Activated gamma-delta T cell treated with anti-CD3 and anti-CD28 coated beads, Interleukin-2, amount 50 U/mL, for 16 hours (primary cell): ENCODE data around the gene MOGAT1.
"Not testable (repeated sequence)": the region's sequence is repeated elsewhere in the genome, so short reads cannot be mapped to it uniquely, and the experiment has no call there.

ENCODE experiments used
- DNase-seq: peaks from one replicate; pipeline ENCODE4 v3.0.0-alpha.2; 2020; ENCODE audit warnings: low read depth

Gene MOGAT1

GRCh38 chr2:222710736-222711135, 39.3 kb downstream of the MOGAT1 start:
- no peak for DNase-seq

DNA sequence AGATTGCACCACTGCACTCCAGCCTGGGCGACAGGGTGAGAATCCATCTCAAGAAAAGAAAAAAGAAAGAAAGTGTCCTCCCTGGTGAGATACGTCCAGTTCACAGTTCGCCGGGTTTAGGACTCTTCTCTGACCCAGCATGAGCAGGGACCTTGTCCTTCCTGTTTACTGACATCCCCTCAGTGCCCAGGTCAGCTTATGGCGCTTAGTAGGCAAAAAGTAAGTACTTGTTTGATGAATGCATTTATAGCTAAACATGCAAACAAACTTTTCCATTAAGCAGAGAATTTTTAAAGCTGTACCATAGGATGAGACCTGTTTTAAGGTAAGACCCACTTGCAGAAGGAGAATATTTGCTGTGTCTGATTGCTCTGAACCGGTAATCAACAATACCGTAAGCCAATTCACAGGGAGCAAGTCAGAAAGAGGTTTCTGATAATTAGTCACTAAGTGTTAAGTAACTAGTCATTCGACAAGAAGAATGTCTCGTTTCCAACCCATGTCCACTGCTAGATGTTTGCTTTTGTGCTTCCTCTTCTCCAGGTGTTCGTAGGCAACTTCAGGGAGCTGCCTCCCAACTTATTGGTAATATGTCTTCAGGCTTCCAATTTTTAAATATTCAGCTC, 40.0 kb downstream of the MOGAT1 start:
- no peak for DNase-seq

DNA sequence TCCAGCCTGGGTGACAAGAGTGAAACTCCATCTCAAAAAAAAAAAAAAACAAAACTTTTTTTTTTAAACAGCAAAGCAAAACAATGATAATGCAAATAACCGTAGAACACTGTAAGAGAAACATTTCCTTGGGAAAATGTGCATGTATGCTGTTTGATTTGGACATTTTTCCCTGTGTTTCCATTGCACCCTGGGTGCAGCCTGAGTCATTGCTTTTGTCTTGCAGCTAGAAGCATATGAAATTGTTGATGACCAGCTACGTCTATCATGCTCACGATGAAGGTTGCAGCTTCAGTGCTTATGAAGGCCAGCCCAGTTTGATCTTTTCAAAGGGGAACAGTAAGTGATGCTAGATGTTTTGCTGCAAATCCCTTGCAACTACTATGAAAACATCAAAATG, 41.5 kb downstream of the MOGAT1 start:
- DNase-seq, result no peak

DNA sequence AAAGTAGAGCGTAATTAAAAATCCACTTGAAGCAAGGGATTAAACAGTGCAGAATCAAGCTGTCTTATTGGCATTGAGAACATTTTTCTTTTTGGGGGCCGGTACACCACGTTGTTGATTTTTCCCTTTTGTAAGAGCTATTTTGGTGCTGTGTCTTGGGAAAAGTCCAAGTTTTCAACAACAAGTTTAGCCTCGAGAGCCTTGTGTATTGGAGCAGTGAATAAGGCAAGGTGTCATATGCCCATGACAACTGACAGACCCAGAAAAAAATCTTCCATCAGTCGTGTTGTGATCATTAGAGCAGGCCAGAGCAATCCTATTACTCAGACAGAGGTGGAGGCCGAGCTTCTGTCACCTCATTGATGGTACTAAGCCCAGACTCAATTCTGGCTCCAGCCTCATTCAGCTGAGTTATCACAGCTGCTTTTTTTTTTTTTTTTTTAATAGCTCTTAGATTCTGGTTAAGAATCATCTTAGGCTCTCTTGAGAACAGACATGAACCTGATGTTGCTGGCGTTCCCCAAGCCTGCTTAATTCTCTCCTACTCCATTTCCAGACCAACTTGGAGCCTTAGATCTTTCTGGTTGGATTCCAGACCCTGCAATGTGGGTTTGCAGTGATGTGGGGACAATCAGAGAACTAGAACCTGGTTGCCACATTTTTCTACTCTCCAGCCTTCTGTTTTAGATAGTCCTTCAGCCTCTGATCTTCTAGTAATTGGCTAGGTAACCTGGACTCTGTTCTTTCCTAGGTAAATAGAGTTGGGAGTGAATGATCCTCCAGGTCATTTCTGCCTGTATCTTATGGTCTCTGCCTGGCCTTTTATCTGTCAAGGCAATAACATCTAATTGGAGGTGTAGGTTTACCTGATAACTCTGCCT, 43.1 kb downstream of the MOGAT1 start:
- DNase-seq, result no peak

DNA sequence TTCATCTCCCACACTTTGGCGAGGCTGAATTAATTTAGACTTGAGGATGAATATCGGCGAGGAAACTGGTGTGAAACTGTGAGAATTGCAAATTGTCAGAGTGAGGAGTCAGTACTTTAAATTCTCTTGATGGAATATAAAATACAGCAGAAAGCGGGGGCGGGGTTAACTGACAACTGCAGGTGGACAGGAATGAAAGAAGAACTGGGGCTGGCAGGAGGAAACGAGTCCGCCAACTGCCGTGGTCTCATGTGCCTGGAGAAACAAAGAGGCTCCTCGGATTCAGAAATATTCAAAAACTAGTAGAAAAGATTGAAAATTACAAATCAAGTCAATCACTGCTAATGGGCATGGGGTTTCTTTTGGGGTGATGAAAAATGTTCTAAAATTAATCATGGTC, 44.3 kb downstream of the MOGAT1 start:
- DNase-seq, result no peak

DNA sequence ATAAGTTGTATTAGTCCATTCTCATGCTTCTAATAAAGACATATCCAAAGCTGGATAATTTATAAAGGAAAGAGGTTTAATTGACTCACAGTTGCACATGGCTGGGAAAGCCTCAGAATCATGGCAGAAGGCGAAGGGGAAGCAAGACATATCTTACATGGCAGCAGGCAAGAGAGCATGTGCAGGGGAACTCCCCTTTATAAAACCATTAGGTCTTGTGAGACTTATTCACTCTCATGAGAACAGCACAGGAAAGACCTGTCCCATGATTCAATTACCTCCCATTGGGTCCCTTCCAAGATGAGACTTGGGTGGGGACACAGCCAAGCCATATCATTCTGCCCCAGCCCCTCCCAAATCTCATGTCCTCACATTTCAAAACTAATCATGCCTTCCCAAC, 48.3 kb downstream of the MOGAT1 start:
- not testable (repeated sequence) for DNase-seq

DNA sequence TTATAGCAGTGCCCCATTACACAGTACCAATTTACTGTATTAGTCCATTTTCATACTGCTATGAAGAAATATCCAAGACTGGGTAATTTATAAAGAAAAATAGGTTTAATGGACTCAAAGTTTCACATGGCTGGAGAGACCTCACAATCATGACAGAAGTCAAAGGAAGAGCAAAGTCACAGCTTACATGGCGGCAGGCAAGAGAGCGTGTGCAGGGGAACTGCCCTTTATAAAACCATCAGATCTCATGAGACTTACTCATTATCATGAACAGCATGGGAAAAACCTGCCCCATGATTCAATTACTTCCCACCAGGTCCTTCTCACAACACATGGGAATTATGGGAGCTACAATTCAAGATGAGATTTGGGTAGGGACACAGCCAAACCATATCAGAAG, 50.1 kb downstream of the MOGAT1 start:
- DNase-seq, result not testable (repeated sequence)

DNA sequence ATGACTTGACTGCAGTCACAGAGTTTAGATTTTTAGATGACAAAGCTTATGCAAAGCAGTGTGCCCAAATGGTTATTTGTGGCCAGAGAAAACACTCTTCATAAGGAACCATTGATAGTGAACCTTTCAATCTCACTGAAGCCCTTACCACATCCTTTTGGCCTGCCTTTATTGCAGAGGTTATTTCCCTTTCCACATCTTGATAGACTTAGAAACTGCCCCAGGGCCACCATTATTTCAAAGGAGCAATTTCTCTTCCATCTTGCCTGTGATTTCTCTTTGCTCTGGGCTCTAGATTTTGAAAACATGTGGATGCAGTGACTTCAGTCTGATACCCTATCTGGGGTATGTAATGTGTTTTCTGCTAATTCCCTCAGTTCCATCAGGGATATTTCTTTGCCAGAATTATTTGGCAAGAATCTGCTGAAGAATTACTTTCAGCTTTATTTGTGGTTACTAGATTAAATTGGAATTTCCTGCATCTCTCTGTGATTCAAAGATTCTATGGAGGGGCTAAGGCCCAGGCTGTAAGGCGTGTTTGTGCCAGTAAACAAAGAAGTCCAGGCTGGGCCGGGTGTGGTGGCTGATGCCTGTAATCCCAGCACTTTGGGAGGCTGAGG, 51.0 kb downstream of the MOGAT1 start:
- DNase-seq, result no peak

- no peak for DNase-seq
These were observed 52.8 kb downstream of the MOGAT1 start for GRCh38 chr2:222724208-222724607.

DNA sequence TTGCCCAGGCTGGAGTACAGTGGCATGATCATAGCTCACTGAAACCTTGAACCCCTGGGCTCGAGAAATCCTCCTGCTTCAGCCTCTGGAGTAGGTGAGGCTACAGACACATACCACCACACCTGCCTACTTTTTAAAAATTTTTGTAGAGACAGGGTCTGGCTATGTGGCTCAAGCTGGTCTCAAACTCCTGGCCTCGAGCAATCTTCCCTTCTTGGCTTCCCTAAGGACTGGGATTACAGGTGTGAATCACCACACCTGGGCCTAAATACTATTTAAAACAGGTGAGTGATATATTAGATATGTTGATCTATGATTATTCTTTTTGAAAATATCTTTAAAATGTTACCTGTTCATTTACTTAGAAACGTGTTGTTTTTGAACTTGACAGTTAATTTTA, 57.2 kb downstream of the MOGAT1 start:
- DNase-seq, result no peak

DNA sequence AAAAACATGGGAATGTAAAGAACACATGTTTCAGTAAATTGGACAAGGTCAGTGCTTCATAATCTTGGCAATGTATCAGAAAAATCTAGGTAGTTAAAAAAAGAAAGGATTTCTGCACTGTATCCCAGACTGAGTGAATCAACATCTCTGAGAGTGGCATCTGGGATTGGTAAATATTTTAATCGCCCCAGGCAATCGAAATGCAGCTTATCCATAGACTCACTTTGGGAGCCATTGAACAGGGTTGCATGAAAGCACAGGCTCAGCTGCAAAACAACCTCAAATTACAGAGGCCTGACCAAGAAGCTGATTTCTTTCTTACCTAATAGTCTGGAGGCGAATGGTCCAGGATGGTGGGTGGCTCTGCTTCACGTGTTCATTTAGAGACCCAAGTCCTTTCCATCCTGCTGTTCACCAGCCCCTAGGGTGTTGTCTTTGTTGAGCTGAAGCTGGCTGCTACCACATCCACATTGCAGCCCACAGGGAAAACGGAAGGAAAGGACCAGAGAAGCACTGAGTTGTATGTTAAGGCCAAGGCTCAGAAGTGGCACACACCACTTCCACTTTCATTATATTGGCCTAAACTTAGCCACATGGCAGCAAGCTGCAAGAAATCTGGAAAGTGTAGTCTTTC, 59.0 kb downstream of the MOGAT1 start:
- DNase-seq, result no peak

GRCh38 chr2:222731201-222731621, 59.8 kb downstream of the MOGAT1 start:
- DNase-seq, result no peak

DNA sequence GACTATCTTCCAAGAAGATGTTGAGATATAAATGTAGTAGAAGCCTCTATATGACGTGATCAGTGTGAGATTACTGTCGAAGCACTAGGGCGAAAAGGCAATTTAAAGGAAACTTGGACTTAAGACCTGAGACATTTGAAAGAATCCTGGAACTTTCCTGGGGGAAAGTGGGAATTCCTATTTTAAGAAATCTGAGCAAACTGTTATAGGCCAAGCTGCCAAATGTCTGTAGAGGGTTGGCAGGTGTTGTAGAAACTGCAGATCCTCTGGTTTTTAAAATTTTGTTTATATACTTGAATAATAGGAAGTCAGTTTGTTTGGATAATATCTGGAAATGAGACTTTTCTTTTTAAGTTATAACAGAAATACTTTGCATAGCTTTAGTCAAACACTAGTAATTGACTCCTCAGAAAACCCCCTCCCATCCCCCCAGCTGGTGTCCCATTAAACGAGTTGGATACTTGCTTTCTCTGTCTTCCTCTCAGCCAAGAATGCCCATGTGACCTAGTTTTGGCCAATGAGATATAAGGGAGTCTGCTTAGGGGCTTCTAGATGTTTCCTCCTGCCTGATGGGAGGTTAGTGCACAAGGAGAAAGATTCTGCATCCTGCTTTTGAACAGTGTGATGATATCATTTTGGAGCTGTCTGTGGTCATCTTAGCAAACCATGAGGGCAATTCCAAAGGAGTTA, 61.2 kb downstream of the MOGAT1 start:
- no peak for DNase-seq

- no peak for DNase-seq
These were observed 62.0 kb downstream of the MOGAT1 start for GRCh38 chr2:222733470-222733845.

DNA sequence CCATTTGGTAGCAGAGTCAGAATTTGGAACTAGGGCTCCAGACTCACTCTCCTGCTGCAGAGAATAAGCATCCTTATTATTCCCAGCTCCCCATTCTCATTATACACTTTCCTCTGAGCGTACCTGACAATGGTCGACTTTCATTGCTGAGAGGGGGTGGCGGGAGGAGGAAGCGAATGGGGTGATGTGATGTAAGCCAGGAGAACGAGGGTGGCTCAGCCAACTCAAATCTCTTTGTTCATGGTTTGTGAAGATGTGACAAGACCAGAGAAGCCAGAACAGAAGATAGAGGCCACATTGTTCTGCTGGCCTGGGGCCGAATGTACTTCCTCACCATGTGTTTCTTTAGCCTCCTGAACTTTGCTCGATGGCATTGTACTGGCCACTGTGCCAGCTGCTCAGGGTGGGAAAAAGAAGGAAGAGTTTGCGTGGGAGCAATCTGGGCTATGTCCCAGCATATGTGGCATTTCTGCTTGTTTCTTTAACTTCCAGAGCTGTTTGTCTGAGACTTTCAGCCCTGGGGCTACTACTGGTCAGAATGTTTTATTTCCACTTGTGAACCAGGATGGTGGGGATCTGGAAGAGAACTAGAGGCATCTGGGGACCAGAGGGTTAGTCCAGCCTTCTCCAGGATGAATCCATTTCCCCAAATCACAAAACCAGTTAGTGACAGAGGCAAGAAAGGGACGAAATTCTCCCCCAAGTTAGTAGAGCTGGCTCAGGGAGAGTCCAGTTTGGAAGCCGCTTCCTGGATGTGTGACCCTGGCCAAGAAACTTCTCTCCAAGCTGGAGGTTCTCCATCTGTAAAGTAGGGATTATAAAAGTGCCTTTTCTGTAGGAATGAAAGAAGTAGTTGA, 62.6 kb downstream of the MOGAT1 start:
- no peak for DNase-seq

DNA sequence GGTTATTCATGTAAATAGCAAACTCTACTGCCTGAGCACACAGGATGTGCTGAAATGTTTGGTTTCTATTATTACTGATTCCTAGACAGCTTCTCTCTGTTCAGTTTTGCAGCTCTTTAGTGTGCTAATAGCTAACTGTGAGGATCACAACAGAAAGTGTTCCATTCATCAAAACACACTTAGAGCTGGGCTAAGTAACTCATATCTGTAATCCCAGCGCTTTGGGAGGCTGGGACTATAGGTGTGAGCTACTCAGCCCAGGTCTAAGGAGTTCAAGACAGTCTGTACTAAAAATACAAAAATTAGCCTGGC, 63.2 kb downstream of the MOGAT1 start:
- DNase-seq, result no peak

- no peak for DNase-seq
These were observed 64.8 kb downstream of the MOGAT1 start for GRCh38 chr2:222736301-222736700.

- DNase-seq, result no peak
These were observed 65.5 kb downstream of the MOGAT1 start for GRCh38 chr2:222736924-222737323.

GRCh38 chr2:222738312-222738711, 66.9 kb downstream of the MOGAT1 start:
- DNase-seq, result no peak

DNA sequence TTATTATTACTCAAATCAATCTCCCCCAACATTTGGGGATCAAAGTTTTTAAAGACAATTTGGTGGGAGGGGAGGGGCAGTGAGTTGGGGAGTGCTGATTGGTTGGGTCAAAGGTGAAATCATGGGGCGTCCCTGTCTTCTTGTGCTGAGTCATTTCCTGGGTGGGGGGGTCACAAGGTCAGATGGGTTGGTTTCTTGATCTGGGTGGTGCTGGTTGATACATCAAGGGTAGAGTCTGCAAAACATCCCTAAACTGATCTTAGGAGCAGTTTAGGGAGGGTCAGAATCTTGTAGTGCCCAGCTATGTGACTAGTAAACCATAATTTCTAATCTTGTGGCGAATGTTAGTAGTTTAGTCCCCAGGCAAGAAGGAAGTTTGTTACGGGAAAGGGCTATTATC, 67.4 kb downstream of the MOGAT1 start:
- no peak for DNase-seq

DNA sequence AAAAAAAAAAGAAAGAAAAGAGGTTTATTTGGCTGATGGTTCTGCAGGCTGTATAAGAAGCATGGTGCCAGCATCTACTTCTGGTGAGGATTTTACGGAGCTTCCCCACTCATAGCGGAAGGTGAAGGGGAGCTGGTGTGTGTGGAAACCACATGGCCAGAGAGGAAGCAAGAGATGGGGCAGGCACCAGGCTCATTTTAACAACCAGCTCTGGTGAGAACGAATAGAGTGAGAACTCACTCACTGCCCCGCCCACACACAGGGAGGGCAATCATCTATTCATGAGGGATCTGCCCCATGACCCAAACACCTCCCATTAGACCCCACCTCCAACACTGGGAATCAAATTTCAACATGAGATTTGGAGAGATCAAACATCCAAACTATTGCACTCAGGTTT, 68.5 kb downstream of the MOGAT1 start:
- no peak for DNase-seq
